Caco-2 (cell line): ENCODE results near the gene ASTE1. TPM values are rescaled to one million over a fixed set of nuclear protein-coding genes. Genes with fewer than 3 reads are reported as not detected.

ENCODE experiments used
- BruUV-seq: library from RNA; stranded (reverse); fragments of 400-500 nt; replicated peaks from 2 replicates; lab custom pipeline; 2021; lab: Mats Ljungman, UMichigan
- CTCF ChIA-PET: fragments of 300-600 bp; sonication (Branson Sonifier 250); formaldehyde crosslinking; loops from one replicate; lab custom pipeline; 2022; ENCODE audit warnings: antibody characterized with exemption; lab: Charles Lee
- POLR2A ChIA-PET: fragments of 300-600 bp; sonication (Branson Sonifier 250); formaldehyde crosslinking; loops from one replicate; lab custom pipeline; 2022; ENCODE audit warnings: antibody characterized with exemption; lab: Charles Lee
- DNase-seq, 2 experiments: peaks; one replicate each; pipeline versions ENCODE4 v3.0.0 to v3.0.0-alpha.2; 2020 to 2022
- H3K27me3 ChIP-seq: replicated peaks from 2 replicates; pipeline ENCODE4 v1.6.0; 2011; ENCODE audit warnings: low read length; ENCODE audit not compliant: control insufficient read depth, insufficient read depth
- H3K36me3 ChIP-seq: 2 replicates; pipeline ENCODE4 v1.5.1; 2011; ENCODE audit warnings: low read length; ENCODE audit not compliant: control insufficient read depth, insufficient read depth
- H3K4me1 ChIP-seq: fragments of 250-450 bp; sonication (Bioruptor Pico); 2 replicates; pipeline ENCODE4 v1.5.1; 2020; ENCODE audit warnings: mild to moderate bottlenecking
- H3K4me3 ChIP-seq: 2 replicates; pipeline ENCODE4 v1.5.1; 2011; ENCODE audit warnings: low read depth, mild to moderate bottlenecking, control low read depth, low read length
- H3K9me3 ChIP-seq: fragments of 250-450 bp; sonication (Bioruptor Pico); 2 replicates; pipeline ENCODE4 v1.5.1; 2020; ENCODE audit warnings: mild to moderate bottlenecking, moderate library complexity
- H3K27ac Mint-ChIP-seq: one replicate; pipeline ENCODE4 v1.8.0; 2022; ENCODE audit warnings: mixed read lengths; ENCODE audit not compliant: unreplicated experiment
- H3K27me3 Mint-ChIP-seq: one replicate; pipeline ENCODE4 v1.8.0; 2022; ENCODE audit warnings: mixed read lengths; ENCODE audit not compliant: insufficient read depth, unreplicated experiment
- H3K36me3 Mint-ChIP-seq: one replicate; pipeline ENCODE4 v1.8.0; 2022; ENCODE audit warnings: mild to moderate bottlenecking, mixed read lengths; ENCODE audit not compliant: insufficient read depth, unreplicated experiment
- H3K4me1 Mint-ChIP-seq: one replicate; pipeline ENCODE4 v1.8.0; 2022; ENCODE audit warnings: low read depth, mixed read lengths; ENCODE audit not compliant: unreplicated experiment
- H3K4me3 Mint-ChIP-seq: one replicate; pipeline ENCODE4 v1.8.0; 2022; ENCODE audit warnings: mild to moderate bottlenecking, moderate library complexity, mixed read lengths; ENCODE audit not compliant: unreplicated experiment
- H3K9me3 Mint-ChIP-seq: one replicate; pipeline ENCODE4 v1.8.0; 2022; ENCODE audit warnings: mixed read lengths; ENCODE audit not compliant: unreplicated experiment
- intact Hi-C: fragments of 100-400 bp; cut with micrococcal nuclease; formaldehyde crosslinking; loops from one replicate; pipeline ENCODE4 v1.10.0; 2022; ENCODE audit not compliant: unreplicated experiment
- total RNA-seq: library from RNA; stranded (reverse); gene quantifications from 2 replicates; pipeline ENCODE4 v1.2.3, GENCODE V29; 2022
- TF ChIP-seq, protein P1 (sequence below), 2 experiments: fragments of 200-600 bp in 1 of 2; IDR thresholded peaks; 1 replicate in 1 of 2; 2 replicates in 1 of 2; pipeline versions ENCODE4 v1.5.1 to v1.8.0; 2011 to 2022; ENCODE audit warnings: antibody characterized with exemption in 1 of 2, control low read depth in 1 of 2, inconsistent platforms in 1 of 2, low read depth in 1 of 2, low read length in 1 of 2, mild to moderate bottlenecking in 1 of 2, moderate library complexity in 1 of 2; ENCODE audit not compliant: insufficient read depth in 1 of 2, severe bottlenecking in 1 of 2, unreplicated experiment in 1 of 2

ASTE1 gene
- total RNA-seq, 1 experiment from 2014 or later = 11.0 TPM

GRCh38 chr3:131031660-131032059 lies 5.0 kb upstream of the ASTE1 start:
- no TSS peak for BruUV-seq
- Mint-ChIP-seq H3K27me3 (no peaks in the 10 kb centered on the region), H3K27ac (no peak overlapping the region), H3K4me3 (no peak overlapping the region), H3K9me3 (no peaks in the 10 kb centered on the region), H3K4me1 (peaks cover 18% of the 10 kb centered on the region), H3K36me3 (peaks cover 13% of the 10 kb centered on the region)
- ChIA-PET CTCF (interaction anchor here (0.7 kb wide), 1 partner anchor 725 kb away, joined by 6 read pairs; no protein-coding TSS in a partner anchor), POLR2A (no interaction called here)
- TF ChIP-seq, protein P1, sequence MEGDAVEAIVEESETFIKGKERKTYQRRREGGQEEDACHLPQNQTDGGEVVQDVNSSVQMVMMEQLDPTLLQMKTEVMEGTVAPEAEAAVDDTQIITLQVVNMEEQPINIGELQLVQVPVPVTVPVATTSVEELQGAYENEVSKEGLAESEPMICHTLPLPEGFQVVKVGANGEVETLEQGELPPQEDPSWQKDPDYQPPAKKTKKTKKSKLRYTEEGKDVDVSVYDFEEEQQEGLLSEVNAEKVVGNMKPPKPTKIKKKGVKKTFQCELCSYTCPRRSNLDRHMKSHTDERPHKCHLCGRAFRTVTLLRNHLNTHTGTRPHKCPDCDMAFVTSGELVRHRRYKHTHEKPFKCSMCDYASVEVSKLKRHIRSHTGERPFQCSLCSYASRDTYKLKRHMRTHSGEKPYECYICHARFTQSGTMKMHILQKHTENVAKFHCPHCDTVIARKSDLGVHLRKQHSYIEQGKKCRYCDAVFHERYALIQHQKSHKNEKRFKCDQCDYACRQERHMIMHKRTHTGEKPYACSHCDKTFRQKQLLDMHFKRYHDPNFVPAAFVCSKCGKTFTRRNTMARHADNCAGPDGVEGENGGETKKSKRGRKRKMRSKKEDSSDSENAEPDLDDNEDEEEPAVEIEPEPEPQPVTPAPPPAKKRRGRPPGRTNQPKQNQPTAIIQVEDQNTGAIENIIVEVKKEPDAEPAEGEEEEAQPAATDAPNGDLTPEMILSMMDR (IDR thresholded peaks at IDR 0.05; ENCODE audit: insufficient read depth in 1 of 2, low read depth in 1 of 2, low read length in 1 of 2, severe bottlenecking in 1 of 2, unreplicated experiment in 1 of 2) = no peak
- no peaks in the 10 kb centered on the region for H3K36me3 ChIP-seq
- no peaks in the 10 kb centered on the region for H3K9me3 ChIP-seq
- DNase-seq = no peak
- H3K4me1 ChIP-seq = peaks cover 6% of the 10 kb centered on the region
- intact Hi-C loops = loop anchor here (10.0 kb wide), 1 partner anchor 623 kb away; no protein-coding TSS in a partner anchor
- H3K4me3 ChIP-seq = no peak overlapping the region
- H3K27me3 ChIP-seq = no peaks in the 10 kb centered on the region

- no peak overlapping the region for H3K4me3 ChIP-seq
- H3K9me3 ChIP-seq = no peaks in the 10 kb centered on the region
- peaks cover 19% of the 10 kb centered on the region for H3K36me3 Mint-ChIP-seq
- no peaks in the 10 kb centered on the region for H3K9me3 Mint-ChIP-seq
- H3K4me1 ChIP-seq = peaks cover 19% of the 10 kb centered on the region; the same call in 1 of the 2 replicates
- DNase-seq = no peak
- no TSS peak for BruUV-seq
- ChIA-PET POLR2A (no interaction called here), CTCF (no interaction called here)
- H3K4me3 Mint-ChIP-seq = no peak overlapping the region
- no peaks in the 10 kb centered on the region for H3K27me3 ChIP-seq
- TF ChIP-seq, protein P1 (IDR thresholded peaks at IDR 0.05; ENCODE audit: insufficient read depth in 1 of 2, low read depth in 1 of 2, low read length in 1 of 2, severe bottlenecking in 1 of 2, unreplicated experiment in 1 of 2) = no peak
- intact Hi-C loops = loop anchor here (5.0 to 10.0 kb wide), 2 partner anchors 284 to 473 kb away; partner anchors contain the start of genes MRPL3 and PIK3R4
- H3K36me3 ChIP-seq = peaks cover 4% of the 10 kb centered on the region
- H3K27me3 Mint-ChIP-seq = no peaks in the 10 kb centered on the region
- peaks cover 23% of the 10 kb centered on the region for H3K4me1 Mint-ChIP-seq
- no peak overlapping the region for H3K27ac Mint-ChIP-seq
Observed at GRCh38 chr3:131028844-131029243, 2.2 kb upstream of the ASTE1 start.

DNA sequence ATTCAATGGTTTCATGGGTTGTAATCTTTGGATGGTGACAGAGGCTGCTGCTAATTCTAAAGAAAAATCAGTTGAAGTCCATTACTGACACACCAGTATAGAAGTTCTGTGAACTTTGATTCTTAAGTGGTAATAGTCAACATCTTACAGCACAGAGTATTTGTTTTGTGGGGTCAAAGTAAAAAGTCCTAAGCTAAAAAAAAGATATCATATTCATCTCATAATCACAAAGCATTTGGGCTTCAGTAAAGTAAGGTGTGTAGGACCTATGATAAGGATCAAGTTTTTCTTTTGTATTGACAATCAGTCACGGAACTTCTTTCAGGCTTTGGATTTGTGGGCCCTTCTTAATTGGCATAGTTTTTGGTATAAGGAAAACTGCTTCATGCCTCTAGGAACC lies 1.1 kb downstream of the ASTE1 start:
- CTCF ChIA-PET = no interaction called here
- H3K27me3 Mint-ChIP-seq = no peaks in the 10 kb centered on the region
- peak overlapping the region; percentile 95 for H3K27ac Mint-ChIP-seq

More for the DNA sequence above, 1.1 kb downstream of the ASTE1 start:
- no peak for DNase-seq
- H3K9me3 Mint-ChIP-seq = no peaks in the 10 kb centered on the region
- TF ChIP-seq, protein P1 (IDR thresholded peaks at IDR 0.05; ENCODE audit: insufficient read depth in 1 of 2, low read depth in 1 of 2, low read length in 1 of 2, severe bottlenecking in 1 of 2, unreplicated experiment in 1 of 2) = no peak
- H3K36me3 Mint-ChIP-seq = peaks cover 19% of the 10 kb centered on the region
- intact Hi-C loops = loop anchor here (5.0 to 10.0 kb wide), 2 partner anchors 281 to 477 kb away; partner anchors contain the start of genes MRPL3 and PIK3R4
- POLR2A ChIA-PET = interaction anchor here (0.6 to 1.1 kb wide), 3 partner anchors 98 to 297 kb away, joined by 3 to 5 read pairs (median 3); no protein-coding TSS in a partner anchor
- Histone ChIP-seq H3K27me3 (no peaks in the 10 kb centered on the region), H3K36me3 (peaks cover 4% of the 10 kb centered on the region), H3K4me3 (peak overlapping the region; percentile 60), H3K4me1 (peaks cover 19% of the 10 kb centered on the region; the same call in 1 of the 2 replicates), H3K9me3 (no peaks in the 10 kb centered on the region)
- no TSS peak for BruUV-seq
- H3K4me1 Mint-ChIP-seq = peaks cover 23% of the 10 kb centered on the region
- H3K4me3 Mint-ChIP-seq = peak overlapping the region; percentile 82
